ENCODE measurements around the gene KCNA10.

GRCh38 chr1:110489973-110490542 is 28.9 kb downstream of the KCNA10 start:
- TF ChIP-seq CTCF (conservative IDR thresholded peaks at IDR 0.05; ENCODE audit: low read depth, low read length) (no peak), EZH2 (IDR thresholded peaks at IDR 0.05; ENCODE audit: low read length, unreplicated experiment) (no peak)
